ES-I3 (cell line): Measurements from ENCODE around the gene SSTR5.
A peak's percentile ranks its signal among the peaks of the same experiment; 100 is the strongest.

ENCODE experiments used
- H3K36me3 ChIP-seq: 2 replicates; pipeline ENCODE4 v1.6.1; 2013; ENCODE audit warnings: mild to moderate bottlenecking, low read length, control low read depth, moderate library complexity; ENCODE audit not compliant: insufficient read depth
- H3K4me1 ChIP-seq: 2 replicates; pipeline ENCODE4 v1.6.1; 2013; ENCODE audit warnings: mild to moderate bottlenecking, control low read depth, low read length; ENCODE audit not compliant: insufficient read depth
- H3K9ac ChIP-seq: 2 replicates; pipeline ENCODE4 v1.6.1; 2013; ENCODE audit warnings: low read depth, mild to moderate bottlenecking, low read length, moderate library complexity
- H3K9me3 ChIP-seq: 2 replicates; pipeline ENCODE4 v1.6.1; 2013; ENCODE audit warnings: mild to moderate bottlenecking, low read length, moderate library complexity; ENCODE audit not compliant: control insufficient read depth, insufficient read depth

Gene SSTR5

DNA sequence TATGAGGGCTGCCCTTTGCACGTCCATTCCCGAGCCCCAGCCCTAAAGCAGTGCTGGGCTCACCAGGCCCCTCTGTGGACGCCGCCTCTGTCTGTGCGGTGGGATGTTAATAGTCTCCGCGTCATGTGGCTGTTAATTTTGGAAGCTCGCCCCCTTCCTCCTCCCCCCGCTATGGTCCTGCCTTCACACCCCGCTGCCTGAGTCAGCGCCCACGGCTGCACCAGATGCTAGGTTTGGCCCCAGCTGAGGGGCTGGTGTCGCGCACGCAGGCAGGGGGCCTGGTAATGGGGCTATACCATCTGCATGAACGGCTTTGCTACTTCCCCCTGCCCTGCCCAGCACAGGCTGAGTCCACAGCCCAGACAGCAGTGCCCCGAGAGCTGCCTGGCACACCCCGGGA, 4.1 kb upstream of the SSTR5 start:
- Histone ChIP-seq H3K9ac (no peak overlapping the region), H3K36me3 (no peaks in the 10 kb centered on the region), H3K9me3 (no peaks in the 10 kb centered on the region), H3K4me1 (peaks cover 7% of the 10 kb centered on the region; the same call in 1 of the 2 replicates)

DNA sequence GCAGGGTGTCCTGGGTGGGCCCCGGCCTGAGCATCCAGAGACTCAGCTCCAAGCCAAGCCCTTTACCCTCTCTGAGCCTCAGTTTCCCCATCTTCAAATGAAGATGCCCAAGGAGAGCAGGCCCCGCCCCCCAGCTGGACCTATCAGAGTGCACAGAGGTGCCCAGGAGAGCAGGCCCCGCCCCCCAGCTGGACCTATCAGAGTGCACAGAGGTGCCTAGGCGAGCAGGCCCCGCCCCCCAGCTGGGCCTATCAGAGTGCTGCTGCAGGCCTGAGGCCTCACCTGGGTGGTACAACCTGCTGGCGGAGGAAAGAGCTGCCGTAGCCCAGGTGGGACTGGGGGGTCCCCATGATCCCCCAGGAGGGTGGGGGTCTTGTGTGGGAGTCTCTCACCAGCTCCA, 3.4 kb upstream of the SSTR5 start:
- Histone ChIP-seq H3K9ac (no peak overlapping the region), H3K4me1 (peaks cover 7% of the 10 kb centered on the region; the same call in 1 of the 2 replicates), H3K36me3 (no peaks in the 10 kb centered on the region), H3K9me3 (no peaks in the 10 kb centered on the region)

DNA sequence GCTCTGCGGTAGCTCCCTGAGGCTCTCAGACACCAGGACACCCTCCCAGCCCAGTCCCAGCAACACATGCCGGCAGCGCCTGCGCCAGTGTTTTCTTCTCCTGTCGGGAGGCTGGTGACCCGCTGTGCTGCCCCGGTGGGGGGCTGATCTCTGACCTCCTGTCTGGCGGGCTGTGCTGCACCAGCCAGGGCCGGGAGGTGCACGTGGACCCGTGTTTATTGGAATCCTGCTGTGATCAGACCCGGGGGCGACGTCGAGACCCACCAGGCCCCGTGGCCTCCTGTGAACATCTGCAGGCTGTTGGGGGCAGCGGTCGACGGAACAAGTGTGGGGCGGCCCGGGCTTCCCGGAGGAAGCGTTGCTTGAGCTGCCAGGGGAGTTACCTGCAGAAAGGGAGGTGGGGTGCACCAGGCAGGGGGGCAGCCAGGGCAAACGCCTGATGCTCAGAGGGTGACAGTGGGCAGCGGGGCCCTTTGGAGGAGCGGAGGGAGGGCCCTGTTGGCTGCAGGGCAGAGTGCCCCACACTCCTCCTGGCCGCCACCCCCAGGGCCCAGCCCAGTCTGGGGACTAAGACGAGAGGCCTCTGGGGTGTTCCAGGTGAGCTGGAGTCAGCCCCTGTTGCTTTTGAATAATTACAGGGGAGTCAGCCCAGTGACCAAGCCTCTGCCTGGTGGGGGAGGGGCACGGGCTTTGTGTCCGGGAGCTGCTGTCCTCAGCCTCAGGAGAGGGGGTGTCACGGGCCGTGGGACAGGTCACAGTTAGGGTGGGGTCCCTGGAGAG, 2.3 kb upstream of the SSTR5 start:
- no peaks in the 10 kb centered on the region for H3K36me3 ChIP-seq
- H3K9ac ChIP-seq: no peak overlapping the region
- H3K4me1 ChIP-seq: peaks cover 7% of the 10 kb centered on the region; the same call in 1 of the 2 replicates
- no peaks in the 10 kb centered on the region for H3K9me3 ChIP-seq

DNA sequence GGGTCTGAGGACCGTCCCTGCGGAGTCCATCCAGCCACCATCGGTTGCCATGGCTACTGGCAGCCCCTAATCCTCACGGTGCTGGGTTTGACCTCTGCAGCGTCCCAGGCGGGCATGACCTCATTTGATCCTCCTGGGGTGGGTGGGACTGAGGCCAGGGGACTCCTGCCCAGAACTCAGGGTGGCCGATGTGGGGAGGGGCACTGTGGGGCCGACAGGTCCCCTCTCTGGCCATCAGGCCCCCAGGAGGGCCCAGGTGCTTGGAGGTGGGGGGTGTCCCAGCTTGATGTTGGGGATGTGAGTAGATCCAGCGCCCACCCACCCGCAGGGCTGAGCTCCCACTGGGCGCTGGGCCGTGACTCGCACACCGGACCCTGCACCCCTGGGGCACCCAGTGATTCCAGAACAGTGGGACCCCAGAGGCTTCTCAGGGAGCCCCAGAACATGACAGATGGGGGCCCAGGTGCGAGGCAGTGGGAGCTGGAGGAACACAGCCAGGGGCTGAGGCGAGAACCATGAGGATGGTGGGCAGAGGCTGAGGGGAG, 1.6 kb upstream of the SSTR5 start:
- Histone ChIP-seq H3K4me1 (peaks cover 7% of the 10 kb centered on the region; the same call in 1 of the 2 replicates), H3K9ac (no peak overlapping the region)

GRCh38 chr16:1071561-1072225, 854 bp upstream of the SSTR5 start:
- Histone ChIP-seq H3K9me3 (no peaks in the 10 kb centered on the region), H3K4me1 (peaks cover 7% of the 10 kb centered on the region; the same call in 1 of the 2 replicates), H3K36me3 (no peaks in the 10 kb centered on the region), H3K9ac (peak overlapping the region; percentile 38; the same call in 1 of the 2 replicates)

More for the DNA sequence above, 1.6 kb upstream of the SSTR5 start:
- Histone ChIP-seq H3K9me3 (no peaks in the 10 kb centered on the region), H3K36me3 (no peaks in the 10 kb centered on the region)

GRCh38 chr16:1073262-1073558, 663 bp downstream of the SSTR5 start:
- H3K9ac ChIP-seq: no peak overlapping the region
- no peaks in the 10 kb centered on the region for H3K9me3 ChIP-seq
- peaks cover 7% of the 10 kb centered on the region; the same call in 1 of the 2 replicates for H3K4me1 ChIP-seq
- H3K36me3 ChIP-seq: no peaks in the 10 kb centered on the region

- Histone ChIP-seq H3K4me1 (peaks cover 7% of the 10 kb centered on the region; the same call in 1 of the 2 replicates), H3K36me3 (no peaks in the 10 kb centered on the region), H3K9me3 (no peaks in the 10 kb centered on the region), H3K9ac (no peak overlapping the region)
Measured at GRCh38 chr16:1073566-1074378, 1.2 kb downstream of the SSTR5 start.

- Histone ChIP-seq H3K9me3 (no peaks in the 10 kb centered on the region), H3K36me3 (no peaks in the 10 kb centered on the region)
Measured at GRCh38 chr16:1074379-1074649, 1.8 kb downstream of the SSTR5 start.

DNA sequence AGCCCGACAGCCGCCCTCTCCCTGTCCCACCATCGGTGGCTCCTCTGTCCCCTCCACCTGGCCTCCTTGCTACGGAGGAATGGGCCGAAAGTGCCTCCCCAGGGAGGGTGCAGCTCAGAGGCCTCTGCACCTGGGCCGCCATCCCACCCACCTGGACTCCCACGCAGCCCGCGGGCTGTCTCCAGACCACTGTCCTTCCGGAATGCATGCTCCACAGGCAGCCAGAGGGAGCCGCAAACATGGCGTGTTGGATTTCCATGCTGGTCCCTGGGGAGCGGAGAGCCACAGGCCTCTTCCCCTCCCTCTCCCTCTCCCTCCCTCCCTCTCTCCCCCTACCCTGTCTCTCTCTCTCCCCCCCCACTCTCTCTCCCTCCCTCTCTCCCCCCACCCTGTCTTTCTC, 3.0 kb downstream of the SSTR5 start:
- H3K4me1 ChIP-seq: peaks cover 4% of the 10 kb centered on the region; the same call in 1 of the 2 replicates
- no peaks in the 10 kb centered on the region for H3K36me3 ChIP-seq
- no peaks in the 10 kb centered on the region for H3K9me3 ChIP-seq
- no peak overlapping the region for H3K9ac ChIP-seq

More at GRCh38 chr16:1074379-1074649, 1.8 kb downstream of the SSTR5 start:
- no peak overlapping the region for H3K9ac ChIP-seq
- H3K4me1 ChIP-seq: peaks cover 7% of the 10 kb centered on the region; the same call in 1 of the 2 replicates

- H3K4me1 ChIP-seq: no peaks in the 10 kb centered on the region
- H3K36me3 ChIP-seq: no peaks in the 10 kb centered on the region
- no peak overlapping the region for H3K9ac ChIP-seq
- H3K9me3 ChIP-seq: no peaks in the 10 kb centered on the region
Measured at GRCh38 chr16:1076801-1077576, 4.4 kb downstream of the SSTR5 start.

GRCh38 chr16:1077877-1078578, 5.5 kb downstream of the SSTR5 start:
- no peaks in the 10 kb centered on the region for H3K9me3 ChIP-seq
- no peaks in the 10 kb centered on the region for H3K36me3 ChIP-seq
- H3K4me1 ChIP-seq: no peaks in the 10 kb centered on the region; the same call in 1 of the 2 replicates
- no peak overlapping the region for H3K9ac ChIP-seq

DNA sequence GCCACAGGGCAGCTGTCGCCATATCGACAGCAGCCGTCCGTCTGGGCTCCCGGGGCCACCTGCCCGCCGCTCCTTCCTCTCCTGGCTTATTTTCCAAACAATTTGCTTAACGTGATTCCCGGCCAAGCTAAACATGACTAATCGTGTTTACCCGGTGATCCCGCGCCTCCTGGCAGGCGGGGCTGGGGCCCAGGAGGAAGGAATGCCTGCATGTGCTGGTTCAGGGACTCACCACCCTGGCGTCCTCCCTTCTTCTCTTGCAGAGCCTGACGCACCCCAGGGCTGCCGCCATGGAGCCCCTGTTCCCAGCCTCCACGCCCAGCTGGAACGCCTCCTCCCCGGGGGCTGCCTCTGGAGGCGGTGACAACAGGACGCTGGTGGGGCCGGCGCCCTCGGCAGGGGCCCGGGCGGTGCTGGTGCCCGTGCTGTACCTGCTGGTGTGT, 6.1 kb downstream of the SSTR5 start:
- Histone ChIP-seq H3K9ac (no peak overlapping the region), H3K36me3 (no peaks in the 10 kb centered on the region), H3K4me1 (no peaks in the 10 kb centered on the region; the same call in 1 of the 2 replicates), H3K9me3 (no peaks in the 10 kb centered on the region)

DNA sequence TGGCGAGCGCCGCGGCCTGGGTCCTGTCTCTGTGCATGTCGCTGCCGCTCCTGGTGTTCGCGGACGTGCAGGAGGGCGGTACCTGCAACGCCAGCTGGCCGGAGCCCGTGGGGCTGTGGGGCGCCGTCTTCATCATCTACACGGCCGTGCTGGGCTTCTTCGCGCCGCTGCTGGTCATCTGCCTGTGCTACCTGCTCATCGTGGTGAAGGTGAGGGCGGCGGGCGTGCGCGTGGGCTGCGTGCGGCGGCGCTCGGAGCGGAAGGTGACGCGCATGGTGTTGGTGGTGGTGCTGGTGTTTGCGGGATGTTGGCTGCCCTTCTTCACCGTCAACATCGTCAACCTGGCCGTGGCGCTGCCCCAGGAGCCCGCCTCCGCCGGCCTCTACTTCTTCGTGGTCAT, 6.8 kb downstream of the SSTR5 start:
- Histone ChIP-seq H3K9me3 (no peaks in the 10 kb centered on the region), H3K4me1 (no peaks in the 10 kb centered on the region; the same call in 1 of the 2 replicates), H3K36me3 (no peaks in the 10 kb centered on the region), H3K9ac (no peak overlapping the region)
